ENCODE results near the gene TRMT61A. TPM values are rescaled to one million over a fixed set of nuclear protein-coding genes. Genes with fewer than 3 reads are reported as not detected.

TRMT61A gene
- total and polyA plus RNA-seq, 10 of the 15 experiments (the other 5 are each of a cell fraction or from before 2014, with no cell fraction given): 0.11 to 21.9 (median 11.4) TPM

GRCh38 chr14:103480595-103480994 is 48.4 kb upstream of the TRMT61A start (continued):
- no peak for TF ChIP-seq BMI1 (IDR thresholded peaks at IDR 0.05; ENCODE audit: borderline replicate concordance)
- no peak for TF ChIP-seq MLLT1 (IDR thresholded peaks at IDR 0.05)
- TF ChIP-seq, protein P1, sequence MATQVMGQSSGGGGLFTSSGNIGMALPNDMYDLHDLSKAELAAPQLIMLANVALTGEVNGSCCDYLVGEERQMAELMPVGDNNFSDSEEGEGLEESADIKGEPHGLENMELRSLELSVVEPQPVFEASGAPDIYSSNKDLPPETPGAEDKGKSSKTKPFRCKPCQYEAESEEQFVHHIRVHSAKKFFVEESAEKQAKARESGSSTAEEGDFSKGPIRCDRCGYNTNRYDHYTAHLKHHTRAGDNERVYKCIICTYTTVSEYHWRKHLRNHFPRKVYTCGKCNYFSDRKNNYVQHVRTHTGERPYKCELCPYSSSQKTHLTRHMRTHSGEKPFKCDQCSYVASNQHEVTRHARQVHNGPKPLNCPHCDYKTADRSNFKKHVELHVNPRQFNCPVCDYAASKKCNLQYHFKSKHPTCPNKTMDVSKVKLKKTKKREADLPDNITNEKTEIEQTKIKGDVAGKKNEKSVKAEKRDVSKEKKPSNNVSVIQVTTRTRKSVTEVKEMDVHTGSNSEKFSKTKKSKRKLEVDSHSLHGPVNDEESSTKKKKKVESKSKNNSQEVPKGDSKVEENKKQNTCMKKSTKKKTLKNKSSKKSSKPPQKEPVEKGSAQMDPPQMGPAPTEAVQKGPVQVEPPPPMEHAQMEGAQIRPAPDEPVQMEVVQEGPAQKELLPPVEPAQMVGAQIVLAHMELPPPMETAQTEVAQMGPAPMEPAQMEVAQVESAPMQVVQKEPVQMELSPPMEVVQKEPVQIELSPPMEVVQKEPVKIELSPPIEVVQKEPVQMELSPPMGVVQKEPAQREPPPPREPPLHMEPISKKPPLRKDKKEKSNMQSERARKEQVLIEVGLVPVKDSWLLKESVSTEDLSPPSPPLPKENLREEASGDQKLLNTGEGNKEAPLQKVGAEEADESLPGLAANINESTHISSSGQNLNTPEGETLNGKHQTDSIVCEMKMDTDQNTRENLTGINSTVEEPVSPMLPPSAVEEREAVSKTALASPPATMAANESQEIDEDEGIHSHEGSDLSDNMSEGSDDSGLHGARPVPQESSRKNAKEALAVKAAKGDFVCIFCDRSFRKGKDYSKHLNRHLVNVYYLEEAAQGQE (IDR thresholded peaks at IDR 0.05; ENCODE audit: low read depth, low read length): no peak
- no peak for TF ChIP-seq FOS (IDR thresholded peaks at IDR 0.05; ENCODE audit: borderline replicate concordance, extremely low read depth, insufficient read length)
- TF ChIP-seq RELA (IDR thresholded peaks at IDR 0.05; ENCODE audit: borderline replicate concordance, partially characterized antibody): peak; percentile 65
- TF ChIP-seq FOXM1 (IDR thresholded peaks at IDR 0.05; ENCODE audit: low read depth, low read length): no peak
- TF ChIP-seq MYC (IDR thresholded peaks at IDR 0.05; ENCODE audit: insufficient read depth, insufficient read length, insufficient replicate concordance, low read length, severe bottlenecking): no peak
- TF ChIP-seq, protein P2, sequence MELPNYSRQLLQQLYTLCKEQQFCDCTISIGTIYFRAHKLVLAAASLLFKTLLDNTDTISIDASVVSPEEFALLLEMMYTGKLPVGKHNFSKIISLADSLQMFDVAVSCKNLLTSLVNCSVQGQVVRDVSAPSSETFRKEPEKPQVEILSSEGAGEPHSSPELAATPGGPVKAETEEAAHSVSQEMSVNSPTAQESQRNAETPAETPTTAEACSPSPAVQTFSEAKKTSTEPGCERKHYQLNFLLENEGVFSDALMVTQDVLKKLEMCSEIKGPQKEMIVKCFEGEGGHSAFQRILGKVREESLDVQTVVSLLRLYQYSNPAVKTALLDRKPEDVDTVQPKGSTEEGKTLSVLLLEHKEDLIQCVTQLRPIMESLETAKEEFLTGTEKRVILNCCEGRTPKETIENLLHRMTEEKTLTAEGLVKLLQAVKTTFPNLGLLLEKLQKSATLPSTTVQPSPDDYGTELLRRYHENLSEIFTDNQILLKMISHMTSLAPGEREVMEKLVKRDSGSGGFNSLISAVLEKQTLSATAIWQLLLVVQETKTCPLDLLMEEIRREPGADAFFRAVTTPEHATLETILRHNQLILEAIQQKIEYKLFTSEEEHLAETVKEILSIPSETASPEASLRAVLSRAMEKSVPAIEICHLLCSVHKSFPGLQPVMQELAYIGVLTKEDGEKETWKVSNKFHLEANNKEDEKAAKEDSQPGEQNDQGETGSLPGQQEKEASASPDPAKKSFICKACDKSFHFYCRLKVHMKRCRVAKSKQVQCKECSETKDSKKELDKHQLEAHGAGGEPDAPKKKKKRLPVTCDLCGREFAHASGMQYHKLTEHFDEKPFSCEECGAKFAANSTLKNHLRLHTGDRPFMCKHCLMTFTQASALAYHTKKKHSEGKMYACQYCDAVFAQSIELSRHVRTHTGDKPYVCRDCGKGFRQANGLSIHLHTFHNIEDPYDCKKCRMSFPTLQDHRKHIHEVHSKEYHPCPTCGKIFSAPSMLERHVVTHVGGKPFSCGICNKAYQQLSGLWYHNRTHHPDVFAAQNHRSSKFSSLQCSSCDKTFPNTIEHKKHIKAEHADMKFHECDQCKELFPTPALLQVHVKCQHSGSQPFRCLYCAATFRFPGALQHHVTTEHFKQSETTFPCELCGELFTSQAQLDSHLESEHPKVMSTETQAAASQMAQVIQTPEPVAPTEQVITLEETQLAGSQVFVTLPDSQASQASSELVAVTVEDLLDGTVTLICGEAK (IDR thresholded peaks at IDR 0.05; ENCODE audit: borderline replicate concordance): no peak
- TF ChIP-seq ATF3 (IDR thresholded peaks at IDR 0.05; ENCODE audit: borderline replicate concordance, extremely low read depth, low read depth, low read length): no peak
- no peak for TF ChIP-seq EED (IDR thresholded peaks at IDR 0.05; ENCODE audit: low read depth)
- TF ChIP-seq PML (IDR thresholded peaks at IDR 0.05; ENCODE audit: low read length): no peak
- TF ChIP-seq TCF12 (IDR thresholded peaks at IDR 0.05; ENCODE audit: low read depth, low read length): no peak
- TF ChIP-seq ETV6 (conservative IDR thresholded peaks at IDR 0.05 in 1 of 2, IDR thresholded peaks at IDR 0.05 in 1 of 2; ENCODE audit: borderline replicate concordance in 1 of 2, low read depth in 1 of 2): peak in 1 of 2 experiments; percentile 82; a peak in 1 of 4 replicates
- TF ChIP-seq IKZF2 (IDR thresholded peaks at IDR 0.05): peak; percentile 40 to 50; a peak in 2 of 4 replicates
- no peak for TF ChIP-seq IRF5 (IDR thresholded peaks at IDR 0.05; ENCODE audit: borderline replicate concordance)
- no peak for TF ChIP-seq NKRF (conservative IDR thresholded peaks at IDR 0.05)
